Thymus (tissue), 11 donors: ENCODE results near the gene ST3GAL6. TPM values are rescaled to one million over a fixed set of nuclear protein-coding genes. Genes with fewer than 3 reads are reported as not detected.

Experiments used
- DNase-seq, 9 donors: peaks; one replicate each; pipeline ENCODE4 v3.0.0-alpha.2; 2013; ENCODE audit warnings: low spot score in 9 of 9, low read depth in 6 of 9, missing footprints in 1 of 9
- H3K27ac ChIP-seq, 2 donors: one replicate each; pipeline ENCODE4 v1.5.1; 2013; ENCODE audit warnings: control low read depth in 1 of 2, low read depth in 1 of 2, low read length in 1 of 2, mild to moderate bottlenecking in 1 of 2, moderate library complexity in 1 of 2
- H3K27me3 ChIP-seq, 2 donors: one replicate each; pipeline ENCODE4 v1.5.1; 2013; ENCODE audit warnings: low read length in 1 of 2; ENCODE audit not compliant: control insufficient read depth in 2 of 2, insufficient read depth in 1 of 2
- H3K36me3 ChIP-seq, 2 donors: one replicate each; pipeline ENCODE4 v1.5.1; 2013; ENCODE audit warnings: low read length in 1 of 2, mild to moderate bottlenecking in 1 of 2, moderate library complexity in 1 of 2; ENCODE audit not compliant: control insufficient read depth in 2 of 2, insufficient read depth in 2 of 2
- H3K4me1 ChIP-seq, 2 donors: one replicate each; pipeline ENCODE4 v1.5.1; 2013; ENCODE audit warnings: low read length in 2 of 2; ENCODE audit not compliant: control insufficient read depth in 2 of 2, insufficient read depth in 2 of 2
- H3K4me3 ChIP-seq, 2 donors: one replicate each; pipeline ENCODE4 v1.5.1; 2013; ENCODE audit warnings: low read length in 2 of 2, control low read depth in 1 of 2, mild to moderate bottlenecking in 1 of 2
- H3K9me3 ChIP-seq, 2 donors: one replicate each; pipeline ENCODE4 v1.5.1; 2013; ENCODE audit warnings: low read length in 1 of 2, mild to moderate bottlenecking in 1 of 2; ENCODE audit not compliant: control insufficient read depth in 2 of 2, insufficient read depth in 1 of 2
- WGBS: extraction: QIAGEN DNeasy Blood & Tissue Kit; methylation state at CpG from one replicate; pipeline ENCODE4 v1.1.7; 2013; 5-methylcytosine and 5-hydroxymethylcytosine counted together
- polyA plus RNA-seq: library from polyadenylated mRNA; stranded (reverse); fragments of 200-250 nt; gene quantifications from one replicate; pipeline ENCODE4 v1.2.3, GENCODE V29; 2013
- total RNA-seq: library from RNA; stranded (reverse); fragments of 120-200 nt; gene quantifications from one replicate; pipeline ENCODE4 v1.2.4, GENCODE V29; 2013
- donor health status: healthy.

ST3GAL6 gene
- total and polyA plus RNA-seq, 2 donors = 16.8 to 29.4 TPM

GRCh38 chr3:98745718-98746117, 17.4 kb upstream of the ST3GAL6 start:
- no peak for DNase-seq
- peaks cover 0 to 3% of the 10 kb centered on the region in 2 donors for H3K4me1 ChIP-seq
- WGBS = 100% methylated on average over 1 of the region's 1 CpG
- H3K4me3 ChIP-seq = no peak overlapping the region
- H3K9me3 ChIP-seq = no peaks in the 10 kb centered on the region
- no peaks in the 10 kb centered on the region for H3K36me3 ChIP-seq
- H3K27me3 ChIP-seq = no peaks in the 10 kb centered on the region
- no peak overlapping the region for H3K27ac ChIP-seq

GRCh38 chr3:98746122-98746521, 17.0 kb upstream of the ST3GAL6 start:
- H3K4me3 ChIP-seq = no peak overlapping the region
- H3K27me3 ChIP-seq = no peaks in the 10 kb centered on the region
- 96% methylated on average over 4 of the region's 4 CpGs for WGBS
- no peaks in the 10 kb centered on the region for H3K36me3 ChIP-seq
- H3K4me1 ChIP-seq = peaks cover 0 to 7% of the 10 kb centered on the region in 2 donors
- no peak overlapping the region for H3K27ac ChIP-seq
- no peaks in the 10 kb centered on the region for H3K9me3 ChIP-seq
- no peak for DNase-seq

DNA sequence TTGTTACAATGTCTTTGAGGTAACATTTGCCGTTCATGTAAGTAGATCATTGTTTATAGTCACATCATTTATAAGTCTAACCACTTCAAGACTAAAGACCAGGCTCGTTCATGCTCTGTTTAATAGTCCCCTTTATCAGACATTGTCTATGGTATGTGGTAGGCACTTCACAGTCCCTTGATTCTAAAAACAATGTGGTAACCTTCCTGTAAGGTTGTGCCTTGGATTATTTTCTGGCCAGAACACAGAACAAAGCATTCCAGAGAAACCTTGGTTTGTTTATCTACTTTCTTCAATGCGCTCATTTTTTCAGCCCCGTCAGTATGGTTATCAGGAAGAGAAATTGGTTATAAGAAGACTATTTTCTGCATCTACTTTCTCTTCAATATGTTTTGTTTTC, 16.3 kb upstream of the ST3GAL6 start:
- no peak for DNase-seq
- Histone ChIP-seq H3K27me3 (no peaks in the 10 kb centered on the region), H3K9me3 (no peaks in the 10 kb centered on the region), H3K4me3 (no peak overlapping the region), H3K4me1 (peaks cover 0 to 7% of the 10 kb centered on the region in 2 donors), H3K36me3 (no peaks in the 10 kb centered on the region), H3K27ac (no peak overlapping the region)
- WGBS = 97% methylated on average over 4 of the region's 4 CpGs

DNA sequence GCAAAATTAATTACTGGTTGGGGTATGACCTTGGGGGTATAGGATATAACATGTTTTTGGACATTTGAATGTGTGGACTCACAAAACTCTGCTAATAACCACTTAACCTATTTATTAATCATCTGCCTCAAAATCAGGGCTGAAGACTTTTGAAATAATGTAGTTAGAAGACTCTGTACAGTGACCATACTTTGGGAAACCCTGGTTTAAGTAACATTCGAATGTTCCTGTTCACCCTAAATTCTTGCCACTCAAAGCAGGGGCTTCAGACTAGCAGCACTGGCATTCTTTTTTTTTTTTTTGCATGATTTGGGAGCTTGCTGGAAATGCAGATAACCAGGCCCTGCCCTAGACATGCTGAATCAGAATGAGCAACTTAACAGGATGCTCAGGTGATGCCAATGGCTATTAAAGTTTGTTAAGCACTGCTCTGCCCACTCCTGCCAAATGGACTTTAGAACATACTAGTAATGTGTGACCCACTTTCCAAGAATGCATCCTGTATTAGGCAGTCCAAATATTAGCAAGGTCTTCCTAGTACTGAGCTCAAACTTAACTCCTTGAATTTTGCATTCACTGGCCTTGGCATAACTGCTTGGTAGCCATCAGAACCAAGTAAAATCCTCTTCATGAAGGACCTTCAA, 12.7 kb upstream of the ST3GAL6 start:
- no peak overlapping the region for H3K4me3 ChIP-seq
- no peaks in the 10 kb centered on the region for H3K27me3 ChIP-seq
- H3K36me3 ChIP-seq = no peaks in the 10 kb centered on the region
- H3K27ac ChIP-seq = no peak overlapping the region
- no peak for DNase-seq
- H3K4me1 ChIP-seq = peaks cover 0 to 4% of the 10 kb centered on the region in 2 donors
- 95% methylated on average over 1 of the region's 1 CpG for WGBS
- no peaks in the 10 kb centered on the region for H3K9me3 ChIP-seq

DNA sequence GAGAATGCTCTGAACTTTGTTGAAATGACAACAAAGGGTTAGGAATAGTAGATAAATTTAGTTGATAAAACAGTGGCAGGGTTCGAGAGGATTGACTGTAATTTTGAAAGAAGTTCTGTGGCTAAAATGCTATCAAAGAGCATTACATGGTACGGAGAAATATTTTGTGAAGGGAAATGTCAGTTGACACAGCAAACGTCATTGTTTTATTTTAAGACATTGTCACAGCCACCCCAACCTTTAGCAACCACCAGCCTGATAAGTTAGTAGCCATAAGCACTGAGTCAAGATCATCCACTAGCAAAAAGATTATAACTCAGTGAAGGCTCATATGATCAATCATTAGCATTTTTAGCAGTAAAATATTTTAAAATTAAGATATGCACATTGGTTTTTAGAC, 8.7 kb upstream of the ST3GAL6 start:
- Histone ChIP-seq H3K9me3 (no peaks in the 10 kb centered on the region), H3K4me3 (no peak overlapping the region), H3K36me3 (no peaks in the 10 kb centered on the region), H3K27ac (no peak overlapping the region), H3K27me3 (no peaks in the 10 kb centered on the region), H3K4me1 (peaks cover 0 to 4% of the 10 kb centered on the region in 2 donors)
- no peak for DNase-seq
- 85% methylated on average over 3 of the region's 3 CpGs for WGBS

DNA sequence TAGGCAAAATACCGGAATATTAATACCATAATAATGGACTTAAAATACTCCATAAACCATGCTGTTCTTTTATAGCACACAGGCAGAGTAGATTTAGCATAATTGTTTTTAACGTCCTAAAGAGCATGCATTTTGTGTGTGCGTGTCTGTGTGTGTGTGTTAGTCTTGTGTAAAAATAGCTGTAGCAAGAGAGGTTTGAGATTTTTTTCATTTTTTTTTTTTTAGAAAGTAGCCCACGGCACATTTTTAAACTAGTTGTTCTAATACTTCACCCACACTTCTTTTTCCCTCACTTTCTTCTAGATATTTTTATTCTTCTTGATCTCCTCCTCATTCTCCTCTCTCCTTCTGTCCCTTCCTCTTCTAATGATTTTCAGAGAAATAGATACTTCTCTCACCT, 7.5 kb upstream of the ST3GAL6 start:
- peaks cover 0 to 4% of the 10 kb centered on the region in 2 donors for H3K4me1 ChIP-seq
- no peaks in the 10 kb centered on the region for H3K9me3 ChIP-seq
- no peaks in the 10 kb centered on the region for H3K27me3 ChIP-seq
- H3K4me3 ChIP-seq = no peak overlapping the region
- no peak for DNase-seq
- 94% methylated on average over 4 of the region's 4 CpGs for WGBS
- no peaks in the 10 kb centered on the region for H3K36me3 ChIP-seq
- no peak overlapping the region for H3K27ac ChIP-seq

DNA sequence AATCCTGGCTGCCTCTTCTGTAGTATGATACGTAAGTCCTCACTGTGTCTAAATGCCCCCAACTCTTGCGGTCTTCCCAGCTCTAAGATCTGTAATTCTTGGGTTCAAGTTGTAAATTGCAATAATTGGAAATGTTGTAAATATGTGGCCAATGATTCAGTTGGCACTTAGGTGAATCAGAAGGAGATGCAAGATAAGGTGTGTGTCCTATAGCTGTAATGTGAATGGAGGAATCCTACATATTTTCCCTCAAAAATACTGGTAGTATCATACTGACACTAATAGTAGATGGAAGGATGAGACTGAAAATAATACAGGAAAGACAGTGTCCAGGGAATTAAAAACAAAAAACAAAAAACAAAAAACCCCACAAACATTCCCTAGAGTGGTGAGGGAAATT, 3.5 kb upstream of the ST3GAL6 start:
- no peak overlapping the region for H3K4me3 ChIP-seq
- no peaks in the 10 kb centered on the region for H3K27me3 ChIP-seq
- no peaks in the 10 kb centered on the region for H3K9me3 ChIP-seq
- peaks cover 11 to 15% of the 10 kb centered on the region in 2 donors for H3K4me1 ChIP-seq
- H3K36me3 ChIP-seq = no peaks in the 10 kb centered on the region
- WGBS = 99% methylated on average over 2 of the region's 2 CpGs
- DNase-seq = no peak
- no peak overlapping the region for H3K27ac ChIP-seq

- WGBS = 63% methylated on average over 2 of the region's 2 CpGs
These were observed 1.4 kb upstream of the ST3GAL6 start for GRCh38 chr3:98761643-98762229.

GRCh38 chr3:98763819-98764418, 779 bp downstream of the ST3GAL6 start:
- no peaks in the 10 kb centered on the region for H3K9me3 ChIP-seq
- peak overlapping the region in 1 of 2 donors; percentile 8 for H3K4me3 ChIP-seq
- no peaks in the 10 kb centered on the region for H3K36me3 ChIP-seq
- WGBS = 6% methylated on average over 5 of the region's 5 CpGs
- H3K4me1 ChIP-seq = peaks cover 11 to 15% of the 10 kb centered on the region in 2 donors
- DNase-seq = peak in 1 of 9 donors; percentile 24
- H3K27me3 ChIP-seq = no peaks in the 10 kb centered on the region
- no peak overlapping the region for H3K27ac ChIP-seq

More at GRCh38 chr3:98761643-98762229, 1.4 kb upstream of the ST3GAL6 start:
- Histone ChIP-seq H3K4me1 (peaks cover 11 to 15% of the 10 kb centered on the region in 2 donors), H3K27ac (peak overlapping the region in 1 of 2 donors; percentile 44), H3K9me3 (no peaks in the 10 kb centered on the region), H3K27me3 (no peaks in the 10 kb centered on the region), H3K4me3 (no peak overlapping the region), H3K36me3 (no peaks in the 10 kb centered on the region)
- no peak for DNase-seq
